B cell (primary cell): ENCODE results near the gene DNPH1. TPM values are rescaled to one million over a fixed set of nuclear protein-coding genes. Genes with fewer than 3 reads are reported as not detected.
A peak's percentile ranks its signal among the peaks of the same experiment; 100 is the strongest.

Experiments used
- ATAC-seq: fragments of 200-7000 bp; cut with Tn5 transposase; one replicate; pipeline ENCODE4 v1.10.0; 2021; ENCODE audit warnings: low read depth, mild to moderate bottlenecking, moderate number of reproducible peaks, moderate library complexity
- CTCF ChIA-PET: fragments of 350-600 bp; sonication (Branson Sonifier 250); formaldehyde crosslinking; loops from one replicate; lab custom pipeline; 2021; ENCODE audit warnings: antibody characterized with exemption, inconsistent platforms; lab: Charles Lee
- POLR2A ChIA-PET: fragments of 350-600 bp; sonication (Branson Sonifier 250); formaldehyde crosslinking; loops from one replicate; lab custom pipeline; 2021; ENCODE audit warnings: antibody characterized with exemption; lab: Charles Lee
- DNase-seq: peaks from one replicate; pipeline ENCODE4 v3.0.0; 2013
- H2AFZ ChIP-seq: 2 replicates; pipeline ENCODE4 v1.6.1; 2012; ENCODE audit warnings: mild to moderate bottlenecking, low read depth, low read length; ENCODE audit not compliant: insufficient read depth, poor library complexity, severe bottlenecking
- H3K27ac ChIP-seq, 2 donors: 1 replicate in 1 of 2; 2 replicates in 1 of 2; pipeline ENCODE4 v1.5.1; 2012 to 2013; ENCODE audit warnings: low read length in 2 of 2, mild to moderate bottlenecking in 2 of 2, moderate library complexity in 1 of 2
- H3K27me3 ChIP-seq, 4 experiments: fragments of 200-600 bp in 1 of 4; sonication (generic) in 1 of 4; replicated peaks in 1 of 4; 1 replicate in 2 of 4; 2 replicates in 2 of 4; pipeline versions ENCODE4 v1.6.1 to v1.7.0; 2013 to 2016; ENCODE audit warnings: low read length in 3 of 4, mild to moderate bottlenecking in 2 of 4, mixed read lengths in 1 of 4, moderate library complexity in 1 of 4; ENCODE audit not compliant: insufficient read depth in 4 of 4, control insufficient read depth in 3 of 4; ENCODE audit errors: control extremely low read depth in 1 of 4
- H3K36me3 ChIP-seq, 2 experiments: replicated peaks in 1 of 2; 1 replicate in 1 of 2; 2 replicates in 1 of 2; pipeline versions ENCODE4 v1.6.1 to v1.7.1; 2013; ENCODE audit warnings: low read length in 1 of 2; ENCODE audit not compliant: insufficient read depth in 2 of 2, control insufficient read depth in 1 of 2; ENCODE audit errors: control extremely low read depth in 1 of 2, extremely low read depth in 1 of 2
- H3K4me1 ChIP-seq, 2 donors: fragments of 200-600 bp in 1 of 2; sonication (generic) in 1 of 2; 1 replicate in 1 of 2; 2 replicates in 1 of 2; pipeline versions ENCODE4 v1.5.1 to v1.6.1; 2013 to 2017; ENCODE audit warnings: low read length in 2 of 2; ENCODE audit not compliant: control insufficient read depth in 2 of 2, insufficient read depth in 2 of 2
- H3K4me2 ChIP-seq: replicated peaks from 2 replicates; pipeline ENCODE3; 2012; ENCODE audit warnings: mild to moderate bottlenecking, low read depth, low read length; ENCODE audit not compliant: poor library complexity, severe bottlenecking
- H3K4me3 ChIP-seq, 5 experiments: fragments of 200-600 bp in 1 of 5; sonication (generic) in 1 of 5; 1 replicate in 3 of 5; 2 replicates in 2 of 5; pipeline versions ENCODE4 v1.5.1 to v1.7.0; 2011 to 2016; ENCODE audit warnings: low read length in 4 of 5, mild to moderate bottlenecking in 4 of 5, low read depth in 2 of 5, control low read depth in 1 of 5, moderate library complexity in 1 of 5; ENCODE audit not compliant: insufficient read depth in 1 of 5; ENCODE audit errors: control extremely low read depth in 1 of 5, extremely low read depth in 1 of 5
- H3K79me2 ChIP-seq: fragments of 200-600 bp; sonication (generic); one replicate; pipeline ENCODE4 v1.6.0; 2016; ENCODE audit warnings: low read length; ENCODE audit not compliant: control insufficient read depth, insufficient read depth
- H3K9ac ChIP-seq: fragments of 200-600 bp; sonication (generic); 2 replicates; pipeline ENCODE4 v1.6.1; 2017; ENCODE audit warnings: mild to moderate bottlenecking, low read length, moderate library complexity
- H3K9me3 ChIP-seq, 3 donors: one replicate each; pipeline versions ENCODE4 v1.6.1 to v1.7.1; 2013; ENCODE audit warnings: low read length in 2 of 3; ENCODE audit not compliant: control insufficient read depth in 2 of 3, insufficient read depth in 1 of 3; ENCODE audit errors: control extremely low read depth in 1 of 3
- H4K20me1 ChIP-seq: 2 replicates; pipeline ENCODE4 v1.6.0; 2012; ENCODE audit warnings: mild to moderate bottlenecking, low read length; ENCODE audit not compliant: insufficient read depth, control insufficient read depth, poor library complexity, severe bottlenecking
- H3K27ac Mint-ChIP-seq: one replicate; pipeline ENCODE4 v1.8.0; 2021; ENCODE audit warnings: mixed read lengths
- H3K27me3 Mint-ChIP-seq: one replicate; pipeline ENCODE4 v1.8.0; 2021; ENCODE audit warnings: mixed read lengths
- H3K4me1 Mint-ChIP-seq: one replicate; pipeline ENCODE4 v1.8.0; 2021; ENCODE audit warnings: mixed read lengths
- H3K4me3 Mint-ChIP-seq: one replicate; pipeline ENCODE4 v1.8.0; 2021; ENCODE audit warnings: mixed read lengths
- H3K9me3 Mint-ChIP-seq: one replicate; pipeline ENCODE4 v1.8.0; 2022; ENCODE audit warnings: mixed read lengths; ENCODE audit not compliant: insufficient read depth
- EZH2 ChIP-seq: IDR thresholded peaks from 2 replicates; pipeline ENCODE4 v1.6.1; 2012; ENCODE audit warnings: borderline replicate concordance, low read depth, mild to moderate bottlenecking, moderate library complexity, low read length; ENCODE audit not compliant: insufficient read depth, poor library complexity, severe bottlenecking
- WGBS: methylation state at CpG from one replicate; pipeline ENCODE4 v1.1.5; 2013; ENCODE audit warnings: missing lambda C conversion rate; ENCODE audit not compliant: insufficient coverage; 5-methylcytosine and 5-hydroxymethylcytosine counted together
- intact Hi-C: fragments of 100-400 bp; cut with micrococcal nuclease; formaldehyde crosslinking; loops from one replicate; pipeline ENCODE4 v1.10.0; 2022
- polyA plus RNA-seq: library from polyadenylated mRNA; depleted of rRNA; stranded (reverse); fragments of >200 nt; gene quantifications from 2 replicates; pipeline ENCODE4 v1.2.3, GENCODE V29; 2012
- total RNA-seq, 2 donors: library from RNA; stranded (reverse); fragments of 120-200 nt in 1 of 2; gene quantifications; 1 replicate in 1 of 2; 2 replicates in 1 of 2; pipeline versions ENCODE4 v1.2.3 to v1.2.4, GENCODE V29; 2013 to 2022
- TF ChIP-seq, protein P1 (sequence below): fragments of 200-600 bp; IDR thresholded peaks from one replicate; pipeline ENCODE4 v1.8.0; 2022; ENCODE audit warnings: antibody characterized with exemption, mild to moderate bottlenecking

DNPH1 gene
- total and polyA plus RNA-seq, 2 donors (not counting 1 experiment from before 2014, with no cell fraction given), result 29.0 to 52.8 TPM

DNA sequence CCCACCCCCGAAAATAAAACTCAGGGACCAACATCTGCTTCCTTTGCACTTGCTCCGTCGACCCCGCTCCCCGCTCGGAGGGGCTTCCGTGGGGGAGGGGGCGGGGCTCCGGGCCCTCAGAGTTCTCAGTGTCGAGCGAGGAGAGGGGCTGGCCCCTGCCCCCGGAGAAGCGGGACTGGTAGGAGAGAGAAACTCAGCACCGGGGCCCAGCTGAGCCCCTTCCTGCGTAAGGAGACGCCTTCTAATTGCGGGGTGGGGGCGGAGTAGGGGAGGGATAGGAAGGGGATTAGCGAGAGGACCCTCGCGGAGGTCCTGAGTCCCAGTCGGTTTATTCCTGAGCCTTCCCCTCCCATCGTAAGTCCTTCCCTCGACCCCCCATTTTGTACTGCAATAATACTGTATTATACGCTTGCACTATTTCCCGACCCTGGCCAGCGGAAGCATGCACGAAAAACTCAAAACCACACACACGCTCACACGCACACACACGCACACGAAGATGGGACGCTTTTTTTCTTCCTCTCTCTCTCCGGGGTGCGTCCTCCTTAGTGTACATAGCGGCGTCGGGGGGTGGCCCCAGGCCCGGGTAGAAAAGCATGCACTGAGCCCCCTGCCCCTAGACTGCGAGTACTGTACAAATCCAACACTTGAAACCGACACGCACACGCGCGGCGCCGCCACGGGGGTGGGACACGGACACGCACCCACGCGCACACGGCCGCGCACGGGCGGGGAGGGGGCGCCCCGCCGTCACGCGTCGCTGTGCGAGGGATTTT is 46.7 kb upstream of the DNPH1 start:
- Histone ChIP-seq H2AFZ (peak overlapping the region; percentile 70), H3K9me3 (peaks cover 0 to 4% (median 0%) of the 10 kb centered on the region in 3 donors), H3K27me3 (peaks cover 0 to 28% (median 10%) of the 10 kb centered on the region in 4 experiments), H3K79me2 (no peaks in the 10 kb centered on the region), H4K20me1 (peaks cover 5% of the 10 kb centered on the region), H3K36me3 (no peaks in the 10 kb centered on the region), H3K4me1 (peaks cover 29 to 36% of the 10 kb centered on the region in 2 donors), H3K27ac (no peak overlapping the region), H3K4me2 (peak overlapping the region; percentile 97), H3K9ac (peak overlapping the region; percentile 66), H3K4me3 (peak overlapping the region; percentile 21 to 69 (median 57))
- CTCF ChIA-PET, result interaction anchor here (1.2 kb wide), 2 partner anchors 8 to 42 kb away, joined by 3 read pairs; no protein-coding TSS in a partner anchor
- ATAC-seq (peak; percentile 37), DNase-seq (peak; percentile 78)
- H3K9me3 Mint-ChIP-seq, result no peaks in the 10 kb centered on the region
- intact Hi-C loops, result loop anchor here (2.0 kb wide), 1 partner anchor 33 kb away; the partner anchor contains the start of gene CRIP3
- TF ChIP-seq, protein P1, sequence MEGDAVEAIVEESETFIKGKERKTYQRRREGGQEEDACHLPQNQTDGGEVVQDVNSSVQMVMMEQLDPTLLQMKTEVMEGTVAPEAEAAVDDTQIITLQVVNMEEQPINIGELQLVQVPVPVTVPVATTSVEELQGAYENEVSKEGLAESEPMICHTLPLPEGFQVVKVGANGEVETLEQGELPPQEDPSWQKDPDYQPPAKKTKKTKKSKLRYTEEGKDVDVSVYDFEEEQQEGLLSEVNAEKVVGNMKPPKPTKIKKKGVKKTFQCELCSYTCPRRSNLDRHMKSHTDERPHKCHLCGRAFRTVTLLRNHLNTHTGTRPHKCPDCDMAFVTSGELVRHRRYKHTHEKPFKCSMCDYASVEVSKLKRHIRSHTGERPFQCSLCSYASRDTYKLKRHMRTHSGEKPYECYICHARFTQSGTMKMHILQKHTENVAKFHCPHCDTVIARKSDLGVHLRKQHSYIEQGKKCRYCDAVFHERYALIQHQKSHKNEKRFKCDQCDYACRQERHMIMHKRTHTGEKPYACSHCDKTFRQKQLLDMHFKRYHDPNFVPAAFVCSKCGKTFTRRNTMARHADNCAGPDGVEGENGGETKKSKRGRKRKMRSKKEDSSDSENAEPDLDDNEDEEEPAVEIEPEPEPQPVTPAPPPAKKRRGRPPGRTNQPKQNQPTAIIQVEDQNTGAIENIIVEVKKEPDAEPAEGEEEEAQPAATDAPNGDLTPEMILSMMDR, result no peak
- no peak for TF ChIP-seq EZH2
- POLR2A ChIA-PET, result interaction anchor here (0.7 kb wide), 1 partner anchor 21 kb away, joined by 4 read pairs; no protein-coding TSS in a partner anchor
- peaks cover 29% of the 10 kb centered on the region for H3K27me3 Mint-ChIP-seq
- H3K4me1 Mint-ChIP-seq, result peaks cover 38% of the 10 kb centered on the region
- peak overlapping the region; percentile 55 for H3K27ac Mint-ChIP-seq
- peak overlapping the region; percentile 85 for H3K4me3 Mint-ChIP-seq
- WGBS, result 3% methylated on average over 52 of the region's 64 CpGs
